ENCODE data around the gene S100A7A.
A peak's percentile ranks its signal among the peaks of the same experiment; 100 is the strongest.
"Not testable (repeated sequence)": the region's sequence is repeated elsewhere in the genome, so short reads cannot be mapped to it uniquely, and the experiment has no call there.

The S100A7A gene

DNA sequence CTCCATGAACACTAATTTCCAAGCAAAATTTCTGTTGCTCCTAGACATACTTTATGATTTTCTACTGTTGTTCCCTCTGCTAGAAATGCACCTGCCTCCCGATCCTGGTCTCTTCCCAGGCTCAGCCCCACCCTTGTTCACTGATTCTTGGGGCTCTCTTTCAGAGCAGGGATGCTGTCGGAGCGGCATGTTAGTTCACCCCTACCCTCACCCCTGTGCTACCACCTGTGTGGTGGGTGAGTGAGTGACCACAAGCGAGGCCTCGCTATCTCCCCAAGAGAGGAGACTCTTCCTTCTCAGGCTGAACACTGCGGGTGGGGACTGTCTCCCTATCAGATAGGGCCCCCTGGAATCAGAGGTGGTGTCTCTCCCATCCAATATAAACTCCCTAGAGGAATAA lies 20.5 kb upstream of the S100A7A start:
- DNase-seq: no peak

DNA sequence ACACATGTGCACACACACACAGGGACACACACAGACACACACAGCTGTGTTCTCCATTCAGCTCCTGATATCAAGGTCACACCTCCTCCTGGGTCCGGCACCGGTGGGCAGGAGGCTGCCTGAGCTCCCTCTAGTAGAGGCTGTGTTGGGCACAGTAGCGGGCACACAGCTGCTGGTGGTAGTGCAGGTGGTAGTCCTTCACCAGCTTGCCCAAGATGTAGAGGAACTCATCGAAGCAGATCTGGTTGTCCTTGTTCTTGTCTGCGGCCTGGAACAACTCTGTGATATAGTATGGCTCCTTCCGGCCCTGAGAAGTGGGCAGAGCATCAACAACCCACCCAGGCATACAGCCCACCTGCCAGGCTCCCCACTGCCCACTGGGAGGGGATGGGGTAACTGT lies 19.9 kb upstream of the S100A7A start:
- no peak for DNase-seq

DNA sequence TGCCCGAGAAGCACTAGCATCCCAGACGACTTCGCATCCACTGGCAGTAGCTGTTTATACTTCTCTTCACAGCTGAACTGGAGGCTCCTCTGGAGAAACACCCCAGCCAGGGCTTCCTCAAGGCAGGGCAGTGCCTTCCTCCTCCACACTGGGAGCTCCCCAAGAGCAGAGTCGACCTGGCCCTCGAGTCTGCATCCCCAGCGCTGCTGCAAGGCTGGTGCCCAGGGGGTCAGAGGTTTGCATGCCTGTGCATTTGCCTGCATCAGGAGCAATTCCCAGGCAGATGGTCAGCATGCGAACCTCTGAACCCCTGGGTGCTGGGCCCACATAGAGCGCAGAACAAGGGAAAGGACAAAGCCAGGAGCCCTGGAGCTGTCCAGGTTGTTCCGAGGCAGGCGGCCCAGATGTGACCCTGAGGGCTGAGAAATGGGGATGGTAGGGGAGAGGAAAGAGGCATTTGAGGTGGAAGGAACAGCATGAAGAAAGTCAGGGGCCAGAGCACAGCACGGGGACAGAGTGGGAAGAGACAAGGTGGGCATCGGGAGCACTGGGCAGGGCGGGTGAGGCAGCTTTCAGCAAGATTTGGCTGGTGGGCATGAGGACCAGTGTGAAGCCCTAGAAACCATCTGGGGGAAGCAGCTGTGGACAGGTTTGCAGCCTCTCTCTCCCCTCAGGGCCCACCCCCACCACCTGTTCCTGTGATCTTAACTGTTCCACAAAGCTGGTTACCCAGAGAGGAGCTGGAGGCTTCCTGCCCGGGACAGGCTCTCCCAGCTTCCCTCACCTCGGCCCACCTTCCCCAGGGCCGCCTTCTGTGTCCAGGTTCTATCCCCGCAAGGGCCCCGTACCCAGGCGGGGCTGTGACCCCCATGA lies 19.0 kb upstream of the S100A7A start:
- DNase-seq: no peak

- no peak for DNase-seq
Measured at GRCh38 chr1:153397924-153398651, 18.2 kb upstream of the S100A7A start.

GRCh38 chr1:153399401-153400055 lies 16.8 kb upstream of the S100A7A start:
- DNase-seq: no peak

DNA sequence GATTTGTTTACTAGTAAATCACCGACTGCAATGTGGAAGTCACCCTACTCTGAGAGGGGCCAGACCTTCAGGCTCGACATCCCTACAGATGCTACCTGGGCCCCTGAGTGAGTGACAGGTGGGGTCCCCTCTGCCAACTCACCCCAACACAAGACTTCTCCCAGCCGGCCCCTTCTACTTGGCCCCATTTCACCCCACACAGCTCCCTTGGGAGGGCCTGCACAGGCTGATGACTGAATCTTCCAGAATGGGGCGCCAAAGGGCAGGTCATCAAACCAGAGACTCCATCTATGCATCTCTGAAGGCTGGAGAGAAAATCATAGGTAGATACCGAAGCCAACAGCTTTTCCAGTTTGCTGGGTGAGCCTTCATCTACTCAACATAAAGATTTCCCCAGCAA lies 16.1 kb upstream of the S100A7A start:
- peak; percentile 51 for DNase-seq

- no peak for DNase-seq
Measured at GRCh38 chr1:153401461-153401860, 14.9 kb upstream of the S100A7A start.

DNA sequence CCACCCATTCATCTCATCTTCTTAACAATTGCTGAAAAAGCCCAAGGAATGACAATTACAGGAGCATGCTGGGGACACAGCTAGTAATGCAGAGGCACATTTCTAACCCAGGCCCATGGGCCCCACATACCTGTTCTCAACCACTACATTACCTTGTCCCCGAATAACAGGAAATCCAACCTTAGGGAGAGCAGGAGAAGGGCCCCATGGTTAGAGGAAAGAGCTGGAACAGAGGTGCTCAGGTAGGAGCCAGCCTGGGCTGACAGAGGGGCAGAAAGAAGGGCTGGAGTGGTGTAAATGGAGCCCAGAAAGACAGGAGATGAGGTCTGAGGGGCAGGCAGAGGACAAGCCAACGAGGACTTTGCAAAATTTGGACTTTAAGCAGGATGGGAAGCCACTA lies 14.1 kb upstream of the S100A7A start:
- DNase-seq: no peak

- no peak for DNase-seq
Measured at GRCh38 chr1:153403421-153404085, 12.8 kb upstream of the S100A7A start.

GRCh38 chr1:153404086-153404635 lies 12.2 kb upstream of the S100A7A start:
- DNase-seq: no peak

DNA sequence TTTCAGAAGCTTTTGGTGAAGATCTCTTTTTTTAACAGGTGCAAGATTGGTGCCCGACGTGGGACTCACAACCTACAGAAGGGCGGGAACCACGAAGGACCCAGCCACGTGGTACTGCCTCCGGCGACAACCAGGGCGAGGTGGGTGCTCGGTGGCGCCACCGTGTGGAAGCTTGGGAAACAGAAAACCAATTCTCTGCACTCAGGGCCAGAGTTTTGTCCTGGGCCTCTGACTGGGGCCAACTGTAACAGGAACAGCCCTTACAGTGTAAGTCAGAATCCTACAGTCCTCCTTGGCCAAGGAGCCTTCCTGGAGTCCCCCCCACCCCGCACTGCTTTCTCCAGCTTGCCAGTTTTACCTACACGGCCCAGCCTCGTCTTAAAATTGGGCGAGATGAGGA lies 11.6 kb upstream of the S100A7A start:
- no peak for DNase-seq

DNA sequence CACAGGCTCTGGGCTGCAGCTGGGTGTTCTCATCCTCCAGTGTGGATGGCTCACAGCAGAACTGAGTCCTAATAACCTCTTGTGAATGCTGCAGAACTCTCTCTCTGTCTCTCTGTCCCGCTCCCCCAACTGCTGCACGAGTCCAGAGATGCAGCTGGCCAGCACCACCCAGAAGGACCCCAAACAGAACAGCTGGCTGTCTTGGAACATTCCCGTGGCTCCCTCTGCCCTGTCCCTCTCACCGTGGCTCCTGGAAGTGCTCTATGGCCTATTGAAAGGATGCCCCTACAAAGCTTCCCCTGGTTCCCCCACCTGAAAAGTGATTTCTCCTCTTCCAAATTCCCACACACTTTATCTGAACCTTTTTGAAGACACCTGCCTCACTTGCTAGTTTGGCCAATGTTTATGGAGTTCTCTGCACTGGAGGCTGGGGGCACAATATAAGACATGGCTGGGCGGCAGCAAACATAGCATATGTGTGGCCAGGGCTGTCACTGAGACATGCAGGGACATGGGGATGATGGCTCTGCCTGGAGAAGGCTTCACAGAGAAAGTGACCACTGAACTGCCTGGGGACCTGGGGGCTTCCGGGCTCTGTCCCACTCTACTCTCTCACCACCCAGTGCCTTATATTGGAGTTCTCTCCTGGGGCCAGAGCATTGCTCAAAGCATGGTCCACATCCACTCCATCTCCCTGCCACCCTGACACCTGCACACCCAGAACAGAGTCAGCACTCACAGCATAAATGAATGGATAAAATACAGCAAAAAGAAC lies 10.3 kb upstream of the S100A7A start:
- DNase-seq: not testable (repeated sequence)

DNA sequence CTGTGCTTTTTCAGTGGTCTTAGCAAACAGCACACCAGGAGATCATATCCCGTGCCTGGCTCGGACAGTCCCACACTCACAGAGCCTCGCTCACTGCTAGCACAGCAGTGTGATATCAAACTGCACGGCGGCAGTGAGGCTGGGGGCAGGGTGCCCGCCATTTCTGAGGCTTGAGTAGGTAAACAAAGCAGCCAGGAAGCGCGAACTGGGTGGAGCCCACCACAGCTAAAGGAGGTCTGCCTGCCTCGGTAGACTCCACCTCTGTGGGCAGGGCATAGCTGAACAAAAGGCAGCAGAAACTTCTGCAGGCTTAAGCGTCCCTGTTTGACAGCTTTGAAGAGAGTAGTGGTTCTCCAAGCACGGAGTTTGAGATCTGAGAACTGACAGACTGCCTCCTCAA lies 9.0 kb upstream of the S100A7A start:
- DNase-seq: not testable (repeated sequence)

GRCh38 chr1:153413961-153414360 lies 2.4 kb upstream of the S100A7A start:
- DNase-seq: not testable (repeated sequence)

DNA sequence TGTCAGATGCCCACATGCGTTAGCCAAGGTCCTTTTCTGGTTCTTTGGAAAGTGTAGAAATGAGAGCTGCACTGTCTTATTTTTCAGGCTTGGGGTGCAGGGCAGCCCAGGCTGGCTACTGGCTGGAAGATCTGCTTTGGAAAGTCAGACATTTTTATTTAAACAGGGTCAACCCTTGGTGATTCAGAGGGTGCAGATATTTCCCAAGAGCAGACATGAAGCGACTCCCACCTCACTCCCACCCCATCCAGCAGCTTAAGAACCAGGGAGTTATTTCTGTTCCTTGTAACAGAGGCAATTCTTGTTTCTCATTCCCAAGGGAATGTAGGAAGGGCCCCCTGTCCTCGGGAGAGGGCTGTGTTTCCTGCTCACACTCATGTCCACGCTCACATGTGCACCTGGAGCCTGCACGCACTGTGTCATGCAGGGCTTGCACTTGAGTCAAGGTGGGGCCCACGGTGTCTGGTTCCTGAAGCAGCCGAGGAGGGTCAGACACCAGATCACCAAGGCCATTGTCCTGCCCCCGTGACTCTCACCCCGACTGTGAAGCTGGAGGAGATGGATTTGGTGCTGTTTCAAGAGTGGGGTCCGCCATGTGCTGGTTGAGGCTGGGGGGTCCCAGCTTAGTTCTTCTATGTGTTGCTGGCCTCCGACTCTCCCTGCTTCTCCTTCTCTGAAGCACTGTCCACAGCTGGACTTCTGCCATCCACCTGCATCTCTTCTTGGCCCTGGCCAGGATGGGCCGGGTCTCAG lies 992 bp downstream of the S100A7A start:
- DNase-seq: no peak

- not testable (repeated sequence) for DNase-seq
Measured at GRCh38 chr1:153418758-153419435, 2.6 kb downstream of the S100A7A start.

DNA sequence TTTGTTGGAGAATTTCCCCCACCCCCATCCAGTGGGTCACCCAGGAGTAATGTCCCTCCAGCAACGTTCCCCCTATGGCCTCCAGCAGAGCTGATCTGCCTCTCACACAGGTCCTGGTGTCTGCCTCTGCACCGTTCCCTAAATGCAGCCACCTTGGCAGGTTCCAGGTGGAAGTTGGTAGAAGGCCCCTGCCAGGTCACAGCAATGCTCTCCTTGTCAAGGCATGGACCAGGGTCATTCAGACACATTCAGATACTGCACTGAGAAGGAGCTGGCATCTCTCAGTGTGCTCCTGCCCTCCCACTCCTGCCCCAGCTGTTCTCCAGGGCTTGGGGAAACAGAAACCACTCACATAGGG lies 3.1 kb downstream of the S100A7A start:
- not testable (repeated sequence) for DNase-seq

GRCh38 chr1:153420306-153420705 lies 4.0 kb downstream of the S100A7A start:
- no peak for DNase-seq

GRCh38 chr1:153422450-153423068 lies 6.2 kb downstream of the S100A7A start:
- no peak for DNase-seq

DNA sequence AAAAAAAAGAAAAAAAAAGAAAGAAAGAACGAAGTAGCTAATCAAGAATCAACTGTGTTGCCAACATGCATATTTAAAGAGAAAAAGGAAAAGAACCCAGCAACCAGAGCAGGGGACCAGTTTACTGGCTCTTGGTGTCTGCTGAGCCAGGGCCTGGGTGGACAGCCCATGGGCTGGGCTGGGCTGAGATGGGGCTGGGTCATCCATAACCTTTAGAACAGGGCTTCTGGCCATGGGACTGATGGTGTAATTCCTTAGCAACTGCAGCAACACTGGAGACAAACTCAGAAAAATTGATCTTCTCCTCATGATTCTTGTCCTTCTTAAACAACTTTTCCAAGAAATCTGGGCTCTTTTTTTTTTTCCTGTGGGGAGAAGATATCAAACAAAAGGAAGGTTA lies 10.5 kb downstream of the S100A7A start:
- no peak for DNase-seq

All from NCI-H1092 (cell line).